SK-N-SH (cell line): ENCODE results near the gene SPATC1L. TPM values are rescaled to one million over a fixed set of nuclear protein-coding genes. Genes with fewer than 3 reads are reported as not detected.

Experiments used
- CTCF ChIA-PET: fragments of 300-600, 350-600 bp; formaldehyde crosslinking; extraction: SDS; loops from one replicate; lab custom pipeline; 2021; lab: Yijun Ruan, JAX
- POLR2A ChIA-PET: fragments of 350-600 bp; sonication (Branson Sonifier 250); formaldehyde crosslinking; extraction: SDS; loops from one replicate; lab custom pipeline; 2020; ENCODE audit warnings: antibody characterized with exemption, inconsistent platforms; lab: Yijun Ruan, JAX
- DNase-seq: peaks from one replicate; pipeline ENCODE4 v3.0.0; 2012
- H2AFZ ChIP-seq: fragments of 200-600 bp; sonication (generic); 2 replicates; pipeline ENCODE4 v1.8.1; 2016; ENCODE audit warnings: antibody characterized with exemption, mild to moderate bottlenecking, low read depth
- H3F3A ChIP-seq: fragments of 200-600 bp; sonication (generic); replicated peaks from 2 replicates; pipeline ENCODE3; 2016; ENCODE audit warnings: antibody characterized with exemption, mild to moderate bottlenecking; ENCODE audit not compliant: insufficient read depth
- H3K27ac ChIP-seq, 2 experiments: fragments of 200-500 bp in 1 of 2; fragments of 200-600 bp in 1 of 2; sonication (Bioruptor generic) in 1 of 2; sonication (generic), shearing (Covaris generic) in 1 of 2; 2 replicates each; pipeline versions ENCODE4 v1.5.1 to v1.6.1; 2014 to 2016; ENCODE audit warnings: low read depth in 2 of 2, inconsistent platforms in 1 of 2, low read length in 1 of 2, mild to moderate bottlenecking in 1 of 2, mixed read lengths in 1 of 2
- H3K27me3 ChIP-seq: fragments of 200-600 bp; sonication (generic), shearing (Covaris generic); 2 replicates; pipeline ENCODE4 v1.6.1; 2016; ENCODE audit warnings: mixed run types; ENCODE audit not compliant: insufficient read depth
- H3K36me3 ChIP-seq, 2 experiments: fragments of 200-500 bp in 1 of 2; fragments of 200-600 bp in 1 of 2; sonication (Bioruptor generic) in 1 of 2; sonication (generic) in 1 of 2; replicated peaks in 1 of 2; 2 replicates each; pipeline versions ENCODE3 to v1.5.1; 2014 to 2016; ENCODE audit warnings: low read length in 1 of 2, mild to moderate bottlenecking in 1 of 2; ENCODE audit not compliant: insufficient read depth in 2 of 2, control insufficient read depth in 1 of 2
- H3K4me1 ChIP-seq, 2 experiments: fragments of 200-500 bp in 1 of 2; fragments of 200-600 bp in 1 of 2; sonication (Bioruptor generic) in 1 of 2; sonication (generic), shearing (Covaris generic) in 1 of 2; 2 replicates each; pipeline versions ENCODE4 v1.5.1 to v1.6.1; 2014 to 2016; ENCODE audit warnings: low read depth in 1 of 2, low read length in 1 of 2, mixed run types in 1 of 2; ENCODE audit not compliant: insufficient read depth in 2 of 2, control insufficient read depth in 1 of 2
- H3K4me2 ChIP-seq: fragments of 200-600 bp; sonication (generic), shearing (Covaris generic); 2 replicates; pipeline ENCODE4 v1.6.1; 2017; ENCODE audit warnings: mixed run types
- H3K4me3 ChIP-seq, 2 experiments: fragments of 200-500 bp in 1 of 2; fragments of 200-600 bp in 1 of 2; sonication (Bioruptor generic) in 1 of 2; sonication (generic), shearing (Covaris generic) in 1 of 2; 2 replicates each; pipeline versions ENCODE4 v1.5.1 to v1.8.1; 2014 to 2016; ENCODE audit warnings: low read depth in 2 of 2, inconsistent platforms in 1 of 2, low read length in 1 of 2, mild to moderate bottlenecking in 1 of 2, mixed read lengths in 1 of 2, moderate library complexity in 1 of 2
- H3K79me2 ChIP-seq: fragments of 200-600 bp; sonication (generic); 2 replicates; pipeline ENCODE4 v1.8.1; 2017; ENCODE audit warnings: mild to moderate bottlenecking; ENCODE audit not compliant: insufficient read depth
- H3K9ac ChIP-seq: fragments of 200-600 bp; sonication (generic); 2 replicates; pipeline ENCODE4 v1.6.1; 2017; ENCODE audit warnings: mixed run types
- H3K9me2 ChIP-seq: fragments of 200-600 bp; sonication (generic); 2 replicates; pipeline ENCODE4 v1.6.1; 2017; ENCODE audit warnings: mixed run types
- H3K9me3 ChIP-seq: fragments of 200-600 bp; sonication (generic); 2 replicates; pipeline ENCODE4 v1.6.1; 2017; ENCODE audit warnings: mixed run types, mild to moderate bottlenecking, moderate library complexity
- H4K20me1 ChIP-seq: fragments of 200-600 bp; sonication (generic); 2 replicates; pipeline ENCODE4 v1.6.1; 2017; ENCODE audit warnings: mild to moderate bottlenecking, mixed run types; ENCODE audit not compliant: insufficient read depth
- CHD2 ChIP-seq: fragments of 150-350 bp; IDR thresholded peaks from 2 replicates; pipeline ENCODE4 v1.6.1; 2018; ENCODE audit warnings: low read length; ENCODE audit not compliant: partially characterized antibody
- ELF1 ChIP-seq: IDR thresholded peaks from 2 replicates; pipeline ENCODE4 v1.4.0; 2012
- EZH2phosphoT487 ChIP-seq: fragments of 200-600 bp; sonication (generic); IDR thresholded peaks from 2 replicates; pipeline ENCODE4 v1.6.1; 2017; ENCODE audit warnings: low read depth, mixed run types, mild to moderate bottlenecking, antibody characterized with exemption, moderate library complexity, borderline replicate concordance
- FOXJ3 ChIP-seq: sonication (generic); formaldehyde crosslinking; IDR thresholded peaks from 2 replicates; pipeline ENCODE4 v1.5.1; 2020; ENCODE audit warnings: mild to moderate bottlenecking, missing genetic modification reagents
- FOXM1 ChIP-seq: IDR thresholded peaks from 2 replicates; pipeline ENCODE4 v1.4.0; 2012; ENCODE audit warnings: low read depth, mild to moderate bottlenecking
- GATA2 ChIP-seq: sonication (generic); formaldehyde crosslinking; IDR thresholded peaks from 2 replicates; pipeline ENCODE4 v1.5.0; 2020; ENCODE audit warnings: mild to moderate bottlenecking, missing genetic modification reagents
- SIN3A ChIP-seq: IDR thresholded peaks from 2 replicates; pipeline ENCODE4 v1.6.1; 2012; ENCODE audit warnings: low read depth, mild to moderate bottlenecking, low read length, moderate library complexity, borderline replicate concordance
- TAF1 ChIP-seq: IDR thresholded peaks from 2 replicates; pipeline ENCODE4 v1.6.1; 2012; ENCODE audit warnings: low read depth, mild to moderate bottlenecking, low read length, moderate library complexity, borderline replicate concordance
- TEAD4 ChIP-seq: IDR thresholded peaks from 2 replicates; pipeline ENCODE4 v1.4.0; 2012; ENCODE audit warnings: mild to moderate bottlenecking, borderline replicate concordance; ENCODE audit not compliant: insufficient read depth
- YY1 ChIP-seq: IDR thresholded peaks from 2 replicates; pipeline ENCODE4 v1.4.0; 2012; ENCODE audit warnings: low read depth, mild to moderate bottlenecking
- WGBS: methylation state at CpG from one replicate; pipeline ENCODE4 v1.1.6; 2017; ENCODE audit warnings: low lambda C conversion rate; 5-methylcytosine and 5-hydroxymethylcytosine counted together
- polyA plus RNA-seq, 3 experiments: library from polyadenylated mRNA; depleted of rRNA; stranded (reverse); fragments of >200 nt; gene quantifications; 2 replicates each; pipeline ENCODE4 v1.2.3, GENCODE V29; 2012
- TF ChIP-seq, protein P1 (sequence below): fragments of 150-350 bp; IDR thresholded peaks from 2 replicates; pipeline ENCODE4 v1.6.1; 2016; ENCODE audit warnings: mild to moderate bottlenecking, low read depth, low read length

Gene SPATC1L
- polyA plus RNA-seq, 1 of the 3 experiments (the other 2 are of a cell fraction), result 8.3 TPM

DNA sequence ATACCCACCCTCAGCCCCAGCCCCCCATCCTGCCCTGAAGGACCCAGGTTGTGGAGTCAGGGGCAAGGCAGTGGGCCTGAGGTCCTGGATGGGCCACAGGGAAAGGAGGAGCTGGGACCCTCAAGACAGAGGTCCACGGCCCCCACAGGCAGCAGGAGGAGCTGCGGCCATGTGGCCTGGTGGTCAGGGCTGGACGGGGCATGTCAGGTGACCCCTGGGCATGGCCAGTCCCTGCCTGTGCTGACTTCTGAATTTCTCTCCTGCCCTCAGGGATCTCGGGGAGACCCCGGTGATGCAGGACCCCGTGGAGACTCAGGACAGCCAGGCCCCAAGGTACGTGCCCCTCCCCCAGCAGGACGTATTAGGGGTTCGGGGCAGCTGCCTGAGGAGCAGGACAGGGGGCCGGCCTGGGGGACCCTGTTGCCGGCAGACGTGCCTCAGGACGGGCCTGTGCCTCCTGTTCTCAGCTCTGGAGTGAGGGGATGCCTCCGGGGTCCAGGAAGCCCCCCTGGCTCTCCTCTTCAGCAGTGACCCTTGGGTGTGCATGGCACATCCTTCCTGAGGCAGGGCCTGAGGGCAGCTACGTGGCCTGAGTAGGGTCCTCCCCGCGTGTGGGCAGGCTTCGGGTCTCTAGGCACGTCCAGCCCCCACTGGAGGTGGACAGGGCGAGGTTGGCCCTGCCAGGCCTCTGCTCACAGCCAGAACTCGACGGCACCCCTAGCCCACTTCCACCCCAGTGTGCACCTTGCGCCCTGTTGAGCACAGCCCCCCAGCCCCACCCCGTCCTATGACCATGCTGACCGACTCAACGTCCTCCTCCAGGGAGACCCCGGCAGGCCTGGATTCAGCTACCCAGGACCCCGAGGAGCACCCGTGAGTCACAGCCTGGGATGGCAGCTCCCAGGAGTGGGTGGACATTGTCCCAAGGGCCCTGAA lies 62.7 kb downstream of the SPATC1L start:
- Histone ChIP-seq H3K79me2 (no peaks in the 10 kb centered on the region), H3K27me3 (no peaks in the 10 kb centered on the region), H3K9ac (no peak overlapping the region), H3K36me3 (peaks cover 3 to 54% of the 10 kb centered on the region in 2 experiments), H3K4me1 (peaks cover 0 to under 1% of the 10 kb centered on the region in 2 experiments; a peak in 1 of 4 replicates), H3K9me3 (no peaks in the 10 kb centered on the region), H3F3A (no peaks in the 10 kb centered on the region), H3K9me2 (no peaks in the 10 kb centered on the region), H3K27ac (no peak overlapping the region; a peak in 1 of 4 replicates), H4K20me1 (no peaks in the 10 kb centered on the region), H2AFZ (no peak overlapping the region), H3K4me3 (no peak overlapping the region), H3K4me2 (no peak overlapping the region)
- TF ChIP-seq ELF1 (no peak), EZH2phosphoT487 (no peak), FOXM1 (no peak), TAF1 (no peak), TEAD4 (no peak)
- ChIA-PET POLR2A (no interaction called here), CTCF (interaction anchor here (0.8 to 1.3 kb wide), 3 partner anchors 11 to 22 kb away, joined by 3 read pairs; no protein-coding TSS in a partner anchor)
- WGBS, result 97% methylated on average over 7 of the region's 29 CpGs
- DNase-seq, result peak; percentile 23

DNA sequence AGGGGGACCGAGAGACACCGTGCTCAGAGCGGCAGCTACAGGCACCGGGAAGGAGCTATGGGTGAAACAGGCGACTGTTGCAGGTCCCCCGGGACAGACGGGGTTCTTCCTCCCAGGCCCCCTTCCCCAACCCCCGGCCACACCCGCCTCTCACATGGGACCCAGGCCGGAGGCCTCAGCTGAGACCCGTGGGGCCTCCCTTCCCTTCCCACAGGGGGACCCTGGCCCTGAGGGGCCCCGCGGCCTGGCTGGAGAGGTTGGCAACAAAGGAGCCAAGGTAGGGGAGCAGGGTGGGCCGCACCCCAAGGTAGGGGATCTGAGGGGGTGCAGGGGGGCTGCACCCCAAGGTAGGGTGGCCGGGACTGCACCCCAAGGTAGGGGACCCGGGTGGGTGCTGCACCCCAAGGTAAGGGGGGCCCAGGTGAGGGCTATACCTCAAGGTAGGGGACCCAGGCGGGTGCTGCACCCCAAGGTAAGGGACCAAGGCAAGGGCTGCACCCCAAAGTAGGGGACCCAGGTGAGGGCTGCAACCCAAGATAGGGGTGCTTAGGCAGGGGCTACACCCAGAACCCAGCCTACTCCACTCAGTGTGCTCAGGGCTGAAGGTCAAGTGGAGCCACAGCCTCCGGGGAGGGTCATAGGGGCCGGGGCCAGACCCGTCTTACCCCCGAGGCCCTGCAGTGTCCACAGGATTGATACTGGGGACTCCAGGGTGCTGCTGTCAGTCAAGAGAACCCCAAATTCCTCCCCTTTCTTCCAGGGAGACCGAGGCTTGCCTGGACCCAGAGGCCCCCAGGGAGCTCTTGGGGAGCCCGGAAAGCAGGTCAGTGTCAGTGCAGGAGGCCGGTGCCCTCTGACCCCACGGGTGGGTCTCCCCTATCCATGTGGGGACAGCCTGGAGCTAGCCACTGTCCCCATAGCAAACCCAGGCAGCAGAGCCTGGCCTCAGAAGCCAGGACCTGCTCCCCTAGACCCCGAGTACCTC lies 63.7 kb downstream of the SPATC1L start:
- Histone ChIP-seq H3K4me2 (no peak overlapping the region), H3K4me3 (no peak overlapping the region), H3K27me3 (no peaks in the 10 kb centered on the region), H3K36me3 (peaks cover 3 to 55% of the 10 kb centered on the region in 2 experiments), H2AFZ (no peak overlapping the region), H3K9me2 (no peaks in the 10 kb centered on the region), H3K4me1 (no peaks in the 10 kb centered on the region), H3K27ac (no peak overlapping the region), H3F3A (no peaks in the 10 kb centered on the region), H3K9me3 (no peaks in the 10 kb centered on the region), H3K79me2 (no peaks in the 10 kb centered on the region), H4K20me1 (no peaks in the 10 kb centered on the region), H3K9ac (no peak overlapping the region)
- peak; percentile 35 for DNase-seq
- 84% methylated on average over 6 of the region's 26 CpGs for whole genome bisulfite sequencing
- TF ChIP-seq YY1 (no peak), GATA2 (no peak), CHD2 (no peak), FOXJ3 (CRISPR knock-in tag) (no peak), TEAD4 (no peak), SIN3A (no peak), TAF1 (no peak)
- TF ChIP-seq, protein P1, sequence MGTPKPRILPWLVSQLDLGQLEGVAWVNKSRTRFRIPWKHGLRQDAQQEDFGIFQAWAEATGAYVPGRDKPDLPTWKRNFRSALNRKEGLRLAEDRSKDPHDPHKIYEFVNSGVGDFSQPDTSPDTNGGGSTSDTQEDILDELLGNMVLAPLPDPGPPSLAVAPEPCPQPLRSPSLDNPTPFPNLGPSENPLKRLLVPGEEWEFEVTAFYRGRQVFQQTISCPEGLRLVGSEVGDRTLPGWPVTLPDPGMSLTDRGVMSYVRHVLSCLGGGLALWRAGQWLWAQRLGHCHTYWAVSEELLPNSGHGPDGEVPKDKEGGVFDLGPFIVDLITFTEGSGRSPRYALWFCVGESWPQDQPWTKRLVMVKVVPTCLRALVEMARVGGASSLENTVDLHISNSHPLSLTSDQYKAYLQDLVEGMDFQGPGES, result no peak
- POLR2A ChIA-PET, result no interaction called here
- CTCF ChIA-PET, result interaction anchor here (0.7 to 1.3 kb wide), 3 partner anchors 10 to 23 kb away, joined by 3 read pairs; no protein-coding TSS in a partner anchor
